ENCODE data around the gene POLR2E.

DNA sequence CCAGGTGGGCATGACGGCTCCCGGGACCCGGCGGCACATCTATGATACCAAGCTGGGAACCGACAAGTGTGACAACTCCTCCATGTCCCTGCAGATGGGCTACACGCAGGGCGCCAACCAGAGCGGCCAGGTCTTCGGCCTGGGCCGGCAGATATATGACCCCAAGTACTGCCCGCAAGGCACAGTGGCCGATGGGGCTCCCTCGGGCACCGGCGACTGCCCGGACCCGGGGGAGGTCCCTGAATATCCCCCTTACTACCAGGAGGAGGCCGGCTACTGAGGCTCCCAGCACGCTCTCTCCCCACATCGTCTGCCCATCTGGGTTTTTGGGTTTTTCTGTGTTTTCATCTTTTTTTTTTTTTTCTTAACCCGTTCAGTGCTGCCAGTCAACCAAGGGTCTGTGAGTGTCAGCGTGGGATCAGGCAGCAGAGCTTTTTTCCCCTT, 57.5 kb downstream of the POLR2E start:
- TF ChIP-seq, protein P1, sequence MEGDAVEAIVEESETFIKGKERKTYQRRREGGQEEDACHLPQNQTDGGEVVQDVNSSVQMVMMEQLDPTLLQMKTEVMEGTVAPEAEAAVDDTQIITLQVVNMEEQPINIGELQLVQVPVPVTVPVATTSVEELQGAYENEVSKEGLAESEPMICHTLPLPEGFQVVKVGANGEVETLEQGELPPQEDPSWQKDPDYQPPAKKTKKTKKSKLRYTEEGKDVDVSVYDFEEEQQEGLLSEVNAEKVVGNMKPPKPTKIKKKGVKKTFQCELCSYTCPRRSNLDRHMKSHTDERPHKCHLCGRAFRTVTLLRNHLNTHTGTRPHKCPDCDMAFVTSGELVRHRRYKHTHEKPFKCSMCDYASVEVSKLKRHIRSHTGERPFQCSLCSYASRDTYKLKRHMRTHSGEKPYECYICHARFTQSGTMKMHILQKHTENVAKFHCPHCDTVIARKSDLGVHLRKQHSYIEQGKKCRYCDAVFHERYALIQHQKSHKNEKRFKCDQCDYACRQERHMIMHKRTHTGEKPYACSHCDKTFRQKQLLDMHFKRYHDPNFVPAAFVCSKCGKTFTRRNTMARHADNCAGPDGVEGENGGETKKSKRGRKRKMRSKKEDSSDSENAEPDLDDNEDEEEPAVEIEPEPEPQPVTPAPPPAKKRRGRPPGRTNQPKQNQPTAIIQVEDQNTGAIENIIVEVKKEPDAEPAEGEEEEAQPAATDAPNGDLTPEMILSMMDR (conservative IDR thresholded peaks at IDR 0.05 in 1 of 2, IDR thresholded peaks at IDR 0.05 in 1 of 2; ENCODE audit: extremely low read depth in 1 of 2, insufficient read depth in 1 of 2, low read depth in 1 of 2, low read length in 2 of 2): no peak
- no peak for TF ChIP-seq EZH2 (IDR thresholded peaks at IDR 0.05; ENCODE audit: borderline replicate concordance, low read length)
